HG03442 (cell line): ENCODE measurements around the gene S1PR2.
A peak's percentile ranks its signal among the peaks of the same experiment; 100 is the strongest.

Experiments used
- ATAC-seq: cut with Tn5 transposase; IDR thresholded peaks from one replicate; pipeline ENCODE4 v1.9.1; 2021; ENCODE audit warnings: mild to moderate bottlenecking, moderate library complexity; ENCODE audit not compliant: unreplicated experiment

The S1PR2 gene, protein sequence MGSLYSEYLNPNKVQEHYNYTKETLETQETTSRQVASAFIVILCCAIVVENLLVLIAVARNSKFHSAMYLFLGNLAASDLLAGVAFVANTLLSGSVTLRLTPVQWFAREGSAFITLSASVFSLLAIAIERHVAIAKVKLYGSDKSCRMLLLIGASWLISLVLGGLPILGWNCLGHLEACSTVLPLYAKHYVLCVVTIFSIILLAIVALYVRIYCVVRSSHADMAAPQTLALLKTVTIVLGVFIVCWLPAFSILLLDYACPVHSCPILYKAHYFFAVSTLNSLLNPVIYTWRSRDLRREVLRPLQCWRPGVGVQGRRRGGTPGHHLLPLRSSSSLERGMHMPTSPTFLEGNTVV

GRCh38 chr19:10230861-10231611 lies at the start of gene S1PR2:
Gene S1PR2 (minus strand): TSS chr19:10231331. CDS start chr19:10224905, 6,426 bp downstream.
- ATAC-seq, result no peak

- ATAC-seq, result no peak
Observed at GRCh38 chr19:10279737-10280442, 48.8 kb upstream of the S1PR2 start.

GRCh38 chr19:10278935-10279334 lies 47.8 kb upstream of the S1PR2 start:
- ATAC-seq, result no peak

DNA sequence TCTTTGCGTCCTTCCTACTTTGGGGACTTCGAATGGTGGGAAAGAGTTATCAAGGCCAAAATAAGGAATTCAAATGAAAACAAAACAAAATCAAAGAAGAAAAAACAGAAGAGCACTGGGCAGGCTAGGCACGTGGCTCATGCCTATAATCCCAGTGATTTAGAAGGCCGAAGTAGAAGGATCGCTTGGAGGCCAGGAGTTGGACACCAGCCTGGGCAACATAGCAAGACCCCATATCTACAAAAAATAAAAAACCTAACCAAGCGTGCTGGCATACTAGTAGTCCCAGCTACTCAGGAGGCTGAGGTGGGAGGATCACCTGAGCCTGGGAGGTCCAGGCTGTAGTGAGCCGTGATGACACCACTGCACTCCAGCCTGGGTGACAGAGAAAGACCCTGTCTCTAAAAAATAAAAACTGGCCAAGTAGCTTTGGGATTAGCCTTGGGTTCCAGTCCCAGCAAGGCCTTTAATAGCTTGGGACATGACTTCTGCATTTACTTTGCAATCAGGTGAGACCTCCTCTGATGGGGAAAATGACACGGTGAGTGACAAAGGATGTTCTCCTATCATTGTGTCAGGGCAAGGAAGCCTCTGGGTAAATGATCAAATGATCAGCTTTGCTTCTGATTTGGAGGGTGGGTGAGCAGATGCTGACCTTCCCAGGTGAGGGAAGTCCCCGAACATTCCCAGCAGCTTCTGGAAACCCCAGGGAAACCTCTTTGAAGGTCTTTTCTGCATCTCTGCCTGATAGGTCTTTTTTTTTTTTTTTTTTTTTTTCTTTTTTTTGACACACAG lies 46.9 kb upstream of the S1PR2 start:
- ATAC-seq, result no peak

DNA sequence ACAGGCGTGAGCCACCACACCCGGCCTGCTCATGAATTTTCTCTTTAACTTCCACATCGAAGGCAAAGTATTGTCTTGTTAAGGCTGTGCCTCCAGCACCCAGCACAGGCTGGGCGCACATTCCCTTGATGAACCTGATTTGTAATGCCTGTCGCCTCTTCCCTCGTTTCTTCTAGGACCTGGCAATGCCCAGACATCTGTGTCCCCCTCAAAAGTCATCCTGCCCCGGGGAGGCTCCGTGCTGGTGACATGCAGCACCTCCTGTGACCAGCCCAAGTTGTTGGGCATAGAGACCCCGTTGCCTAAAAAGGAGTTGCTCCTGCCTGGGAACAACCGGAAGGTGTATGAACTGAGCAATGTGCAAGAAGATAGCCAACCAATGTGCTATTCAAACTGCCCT lies 43.5 kb upstream of the S1PR2 start:
- ATAC-seq, result no peak

- ATAC-seq, result peak; percentile 13
Observed at GRCh38 chr19:10271543-10272086, 40.5 kb upstream of the S1PR2 start.

GRCh38 chr19:10270616-10271394 lies 39.7 kb upstream of the S1PR2 start, which contains the start of gene ICAM1:
Gene ICAM1 (plus strand): TSS chr19:10271120. CDS start chr19:10271160, 40 bp downstream.
- ATAC-seq, result peak; percentile 47

DNA sequence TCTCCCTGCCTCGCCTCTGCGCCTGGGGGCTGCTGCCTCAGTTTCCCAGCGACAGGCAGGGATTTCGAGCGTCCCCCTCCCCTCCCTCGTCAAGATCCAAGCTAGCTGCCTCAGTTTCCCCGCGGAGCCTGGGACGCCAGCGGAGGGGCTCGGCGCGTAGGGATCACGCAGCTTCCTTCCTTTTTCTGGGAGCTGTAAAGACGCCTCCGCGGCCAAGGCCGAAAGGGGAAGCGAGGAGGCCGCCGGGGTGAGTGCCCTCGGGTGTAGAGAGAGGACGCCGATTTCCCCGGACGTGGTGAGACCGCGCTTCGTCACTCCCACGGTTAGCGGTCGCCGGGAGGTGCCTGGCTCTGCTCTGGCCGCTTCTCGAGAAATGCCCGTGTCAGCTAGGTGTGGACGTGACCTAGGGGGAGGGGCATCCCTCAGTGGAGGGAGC lies 39.1 kb upstream of the S1PR2 start:
- peak; percentile 38 for ATAC-seq

DNA sequence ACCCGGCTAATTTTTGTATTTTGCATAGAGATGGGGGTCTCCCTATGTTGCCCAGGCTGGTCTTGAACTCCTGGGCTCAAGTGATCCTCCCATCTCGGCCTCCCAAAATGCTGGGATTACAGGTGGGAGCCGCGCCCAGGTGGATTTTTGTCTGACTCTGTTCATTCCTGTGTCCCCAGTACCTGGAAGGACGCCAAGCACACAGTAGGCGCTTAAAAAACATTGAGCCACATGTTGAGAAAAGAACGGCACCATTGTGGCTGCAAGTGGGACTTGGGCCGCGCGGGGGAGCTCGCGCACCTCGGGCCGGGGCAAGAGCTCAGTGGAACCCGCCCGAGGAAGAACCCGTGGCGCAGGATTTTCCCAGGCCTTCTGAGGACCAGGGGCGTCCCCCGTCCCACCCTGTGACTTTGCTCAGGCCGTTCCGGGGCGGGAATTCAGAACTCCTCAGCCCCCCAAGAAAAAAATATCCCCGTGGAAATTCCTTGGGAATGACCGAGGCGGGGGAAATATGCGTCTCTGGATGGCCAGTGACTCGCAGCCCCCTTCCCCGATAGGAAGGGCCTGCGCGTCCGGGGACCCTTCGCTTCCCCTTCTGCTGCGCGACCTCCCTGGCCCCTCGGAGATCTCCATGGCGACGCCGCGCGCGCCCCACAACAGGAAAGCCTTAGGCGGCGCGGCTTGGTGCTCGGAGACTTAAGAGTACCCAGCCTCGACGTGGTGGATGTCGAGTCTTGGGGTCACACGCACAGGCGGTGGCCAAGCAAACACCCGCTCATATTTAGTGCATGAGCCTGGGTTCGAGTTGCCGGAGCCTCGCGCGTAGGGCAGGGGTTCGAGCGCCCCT lies 38.4 kb upstream of the S1PR2 start:
- ATAC-seq, result no peak

- no peak for ATAC-seq
Observed at GRCh38 chr19:10268071-10268470, 36.9 kb upstream of the S1PR2 start.

GRCh38 chr19:10266706-10267105 lies 35.6 kb upstream of the S1PR2 start:
- no peak for ATAC-seq

DNA sequence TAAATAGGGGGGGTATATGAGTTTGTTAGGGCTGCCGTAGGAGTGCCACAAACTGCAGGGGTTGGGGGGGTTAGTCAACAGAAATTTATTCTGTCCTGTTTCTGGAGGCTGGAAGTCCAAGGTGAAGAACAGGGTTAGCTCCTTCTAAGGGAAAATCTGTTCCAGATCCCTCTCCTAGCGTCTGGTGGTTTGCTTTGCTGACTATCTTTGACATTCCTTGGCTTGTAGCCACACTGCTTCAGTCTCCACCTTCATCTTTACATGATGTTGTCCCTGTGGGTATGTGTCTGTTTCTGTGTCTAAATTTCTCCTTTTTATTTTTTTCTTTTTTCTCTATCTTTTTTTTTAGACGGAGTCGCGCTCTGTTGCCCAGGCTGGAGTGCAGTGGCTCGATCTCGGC lies 31.6 kb upstream of the S1PR2 start:
- ATAC-seq, result no peak

DNA sequence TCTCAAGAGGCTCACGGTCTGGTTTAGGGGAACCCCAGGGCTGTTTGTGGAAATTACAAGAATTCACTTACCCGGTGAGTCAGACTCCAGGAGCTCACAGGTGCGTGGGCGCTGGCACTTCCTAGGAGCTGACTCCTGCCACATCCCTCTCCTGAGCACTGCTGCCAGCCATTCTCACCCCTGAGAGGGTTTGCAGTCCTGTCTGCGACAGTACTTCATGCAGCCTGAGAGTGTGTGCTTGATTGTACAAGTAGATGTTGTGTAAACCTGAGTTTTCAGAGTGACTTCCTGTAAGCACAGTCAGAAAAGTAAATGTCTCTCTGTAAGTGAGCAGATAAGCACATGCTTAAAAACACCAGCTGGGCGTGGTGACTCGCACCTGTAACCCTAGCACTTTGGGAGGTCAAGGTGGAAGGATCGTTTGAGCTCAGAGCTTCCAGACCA lies 29.0 kb upstream of the S1PR2 start:
- ATAC-seq, result no peak

- no peak for ATAC-seq
Observed at GRCh38 chr19:10259162-10259905, 28.2 kb upstream of the S1PR2 start.

GRCh38 chr19:10258080-10258710 lies 27.1 kb upstream of the S1PR2 start:
- no peak for ATAC-seq

DNA sequence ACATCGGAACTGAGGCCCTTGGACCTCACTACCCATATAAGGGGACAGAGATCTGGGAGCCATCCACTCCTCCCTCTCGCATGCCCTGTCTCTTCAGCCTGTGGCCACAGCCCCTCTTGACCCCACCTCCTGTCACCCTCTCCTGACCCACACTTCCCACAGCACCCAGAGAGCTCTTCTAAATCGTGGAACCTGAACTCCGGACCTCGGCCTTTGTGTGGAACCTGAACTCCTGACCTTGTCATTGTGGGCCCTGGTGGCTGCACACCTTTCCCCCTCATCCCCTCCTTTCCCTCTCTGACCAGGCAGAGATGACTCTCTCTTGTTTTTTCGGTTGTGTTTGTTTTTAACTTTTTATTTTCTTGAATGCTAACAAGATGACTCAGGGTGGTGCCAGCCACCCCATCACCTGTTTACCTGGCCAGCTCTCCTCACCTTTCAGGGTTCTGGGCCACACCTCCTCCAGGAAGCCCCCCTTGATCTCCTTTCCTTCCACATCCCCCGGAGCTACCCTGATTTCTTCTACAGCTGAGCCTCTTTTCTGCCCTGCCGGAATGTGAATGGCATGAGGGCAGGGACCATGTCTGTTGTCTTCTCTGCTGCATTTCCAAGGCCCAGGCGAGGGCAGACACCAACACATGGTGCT lies 26.0 kb upstream of the S1PR2 start:
- ATAC-seq, result no peak

GRCh38 chr19:10256551-10256950 lies 25.4 kb upstream of the S1PR2 start:
- ATAC-seq, result no peak
